Stimulated activated CD8-positive, alpha-beta memory T cell treated with anti-CD3 and anti-CD28 coated beads, Interleukin-2, amount 100 ng/mL, for 1 hour (primary cell): ENCODE data around the gene SCML2.
"Not testable (repeated sequence)": the region's sequence is repeated elsewhere in the genome, so short reads cannot be mapped to it uniquely, and the experiment has no call there.

Experiments
- DNase-seq, 2 donors: peaks; one replicate each; pipeline ENCODE4 v3.0.0-alpha.2; 2020; ENCODE audit warnings: low read depth in 2 of 2

SCML2 gene

GRCh38 chrX:18271725-18272124 is 82.8 kb downstream of the SCML2 start:
- no peak for DNase-seq

- no peak for DNase-seq
These were observed 83.2 kb downstream of the SCML2 start for GRCh38 chrX:18271309-18271708.

- DNase-seq = no peak
These were observed 99.4 kb downstream of the SCML2 start for GRCh38 chrX:18255059-18255458.

GRCh38 chrX:18252644-18253359 is 101.7 kb downstream of the SCML2 start:
- no peak for DNase-seq

- DNase-seq = not testable (repeated sequence)
These were observed 124.8 kb downstream of the SCML2 start for GRCh38 chrX:18229646-18230045.

- DNase-seq = no peak
These were observed 126.4 kb downstream of the SCML2 start for GRCh38 chrX:18228069-18228468.

GRCh38 chrX:18227458-18227857 is 127.0 kb downstream of the SCML2 start:
- DNase-seq = no peak

GRCh38 chrX:18220786-18221185 is 133.7 kb downstream of the SCML2 start, which contains the start of gene BEND2:
Gene BEND2 (minus strand): TSS chrX:18220886. CDS start chrX:18220750, 136 bp downstream.
- no peak for DNase-seq

GRCh38 chrX:18210470-18210869 is 144.0 kb downstream of the SCML2 start:
- no peak for DNase-seq

GRCh38 chrX:18206657-18207056 is 147.8 kb downstream of the SCML2 start:
- DNase-seq = no peak

GRCh38 chrX:18203631-18204030 is 150.9 kb downstream of the SCML2 start:
- DNase-seq = no peak

- DNase-seq = no peak
These were observed 159.8 kb downstream of the SCML2 start for GRCh38 chrX:18194688-18195087.
